HCT116 (cell line): Measurements from ENCODE around the gene PRSS36.

Experiments
- CTCF ChIP-seq, 3 experiments: fragments of 200-600 bp in 1 of 3; sonication (generic) in 1 of 3; IDR thresholded peaks in 2 of 3; conservative IDR thresholded peaks in 1 of 3; 2 replicates each; pipeline ENCODE4 v1.5.1; 2012 to 2017; ENCODE audit warnings: low read depth in 2 of 3, low read length in 2 of 3, antibody characterized with exemption in 1 of 3, borderline replicate concordance in 1 of 3, control low read depth in 1 of 3, mild to moderate bottlenecking in 1 of 3, mixed read lengths in 1 of 3, mixed run types in 1 of 3, moderate library complexity in 1 of 3; ENCODE audit not compliant: insufficient read depth in 1 of 3
- EZH2phosphoT487 ChIP-seq: fragments of 200-600 bp; IDR thresholded peaks from 2 replicates; pipeline ENCODE4 v1.6.1; 2018; ENCODE audit warnings: antibody characterized with exemption, borderline replicate concordance
- MAX ChIP-seq: IDR thresholded peaks from 2 replicates; pipeline ENCODE4 v1.6.1; 2012
- POLR2A ChIP-seq: IDR thresholded peaks from 2 replicates; pipeline ENCODE4 v1.7.0; 2011; ENCODE audit warnings: borderline replicate concordance; ENCODE audit not compliant: insufficient read depth, insufficient read length; ENCODE audit errors: extremely low read depth
- RAD21 ChIP-seq: IDR thresholded peaks from 2 replicates; pipeline ENCODE4 v1.6.1; 2012; ENCODE audit warnings: low read depth, mild to moderate bottlenecking
- REST ChIP-seq: IDR thresholded peaks from 2 replicates; pipeline ENCODE4 v1.6.1; 2012; ENCODE audit warnings: low read depth
- SRF ChIP-seq: IDR thresholded peaks from 2 replicates; pipeline ENCODE4 v1.6.1; 2012; ENCODE audit warnings: low read depth
- ZBTB33 ChIP-seq: IDR thresholded peaks from 2 replicates; pipeline ENCODE4 v1.6.1; 2011; ENCODE audit warnings: mild to moderate bottlenecking, low read length, moderate library complexity; ENCODE audit not compliant: insufficient replicate concordance; ENCODE audit errors: extremely low read depth

- TF ChIP-seq EZH2phosphoT487 (no peak), POLR2A (no peak), MAX (no peak), RAD21 (no peak), SRF (no peak), ZBTB33 (no peak), CTCF (IDR thresholded peaks at IDR 0.05 in 2 of 3, conservative IDR thresholded peaks at IDR 0.05 in 1 of 3; ENCODE audit: borderline replicate concordance in 1 of 3, insufficient read depth in 1 of 3, low read depth in 2 of 3, low read length in 2 of 3) (no peak), REST (no peak)
These were observed 33.9 kb upstream of the PRSS36 start for GRCh38 chr16:31183432-31184428.
